Thoracic aorta (tissue), 2 donors: ENCODE results near the gene RPS3. TPM values are rescaled to one million over a fixed set of nuclear protein-coding genes. Genes with fewer than 3 reads are reported as not detected.
"Not testable (repeated sequence)": the region's sequence is repeated elsewhere in the genome, so short reads cannot be mapped to it uniquely, and the experiment has no call there.

Source experiments
- ATAC-seq: fragments of 150-250 bp; one replicate; pipeline ENCODE4 v1.8.0; 2017; ENCODE audit warnings: low read depth; ENCODE audit not compliant: insufficient number of reproducible peaks, low FRiP score
- DNase-seq: peaks from one replicate; pipeline ENCODE4 v3.0.0-alpha.2; 2020; ENCODE audit warnings: low spot score
- H3K27ac ChIP-seq, 2 donors: fragments of 200-600 bp; sonication (generic); 1 replicate in 1 of 2; 2 replicates in 1 of 2; pipeline ENCODE4 v1.5.1; 2016; ENCODE audit warnings: mild to moderate bottlenecking in 2 of 2, moderate library complexity in 2 of 2
- H3K27me3 ChIP-seq: fragments of 200-600 bp; sonication (generic); replicated peaks from 2 replicates; pipeline ENCODE4 v1.6.0; 2016; ENCODE audit warnings: mild to moderate bottlenecking; ENCODE audit not compliant: insufficient read depth
- H3K36me3 ChIP-seq: fragments of 200-600 bp; sonication (generic); one replicate; pipeline ENCODE4 v1.5.1; 2016
- H3K4me1 ChIP-seq, 2 donors: fragments of 200-600 bp; sonication (generic); 1 replicate in 1 of 2; 2 replicates in 1 of 2; pipeline versions ENCODE4 v1.5.1 to v1.6.0; 2016; ENCODE audit warnings: low read depth in 2 of 2, mild to moderate bottlenecking in 1 of 2; ENCODE audit not compliant: control insufficient read depth in 1 of 2
- H3K4me3 ChIP-seq: fragments of 200-600 bp; sonication (generic); 2 replicates; pipeline ENCODE4 v1.5.1; 2016; ENCODE audit warnings: mild to moderate bottlenecking
- H3K9me3 ChIP-seq: fragments of 200-600 bp; sonication (generic); 2 replicates; pipeline ENCODE4 v1.5.1; 2016
- CTCF ChIP-seq: fragments of 200-600 bp; sonication (generic); IDR thresholded peaks from one replicate; pipeline ENCODE4 v1.5.1; 2019; ENCODE audit warnings: antibody characterized with exemption
- total RNA-seq, 2 donors: library from RNA; depleted of rRNA; stranded (reverse); fragments of >200 nt; gene quantifications; one replicate each; pipeline versions ENCODE4 v1.1.0 to v1.2.3, GENCODE V29; 2016

The RPS3 gene
- total RNA-seq, 2 donors from 2014 or later = 560 to 708 TPM

GRCh38 chr11:75351541-75351790, 47.9 kb upstream of the RPS3 start, which contains the start of gene ARRB1:
ARRB1 (minus strand) TSS chr11:75351661; CDS start chr11:75351607, 54 bp downstream.
- no peak for TF ChIP-seq CTCF
- H3K9me3 ChIP-seq = no peaks in the 10 kb centered on the region
- ATAC-seq (peak; percentile 14), DNase-seq (no peak)
- H3K4me3 ChIP-seq = peak within 1 kb of the TSS; percentile 84
- no peaks in the 10 kb centered on the region for H3K36me3 ChIP-seq
- no peaks in the 10 kb centered on the region for H3K27me3 ChIP-seq
- H3K27ac ChIP-seq = peak within 1 kb of the TSS in 1 of 2 donors; percentile 44
- peaks cover 18 to 54% of the 10 kb centered on the region in 2 donors for H3K4me1 ChIP-seq

GRCh38 chr11:75351791-75352587, 47.3 kb upstream of the RPS3 start:
- Histone ChIP-seq H3K4me1 (peaks cover 18 to 50% of the 10 kb centered on the region in 2 donors), H3K4me3 (peak overlapping the region; percentile 84), H3K9me3 (no peaks in the 10 kb centered on the region), H3K36me3 (no peaks in the 10 kb centered on the region), H3K27me3 (no peaks in the 10 kb centered on the region), H3K27ac (no peak overlapping the region)
- DNase-seq (no peak), ATAC-seq (peak; percentile 15)
- TF ChIP-seq CTCF = no peak

- Histone ChIP-seq H3K36me3 (no peaks in the 10 kb centered on the region), H3K4me1 (peaks cover 18 to 43% of the 10 kb centered on the region in 2 donors), H3K9me3 (no peaks in the 10 kb centered on the region), H3K4me3 (peak overlapping the region; percentile 84), H3K27me3 (no peaks in the 10 kb centered on the region), H3K27ac (no peak overlapping the region)
- no peak for TF ChIP-seq CTCF
- no peak for DNase-seq
- no peak for ATAC-seq
Observed at GRCh38 chr11:75352588-75353206, 46.6 kb upstream of the RPS3 start.

- ATAC-seq = no peak
- Histone ChIP-seq H3K9me3 (no peaks in the 10 kb centered on the region), H3K36me3 (no peaks in the 10 kb centered on the region), H3K27ac (no peak overlapping the region), H3K4me3 (no peak overlapping the region), H3K4me1 (peaks cover 9 to 21% of the 10 kb centered on the region in 2 donors), H3K27me3 (no peaks in the 10 kb centered on the region)
- TF ChIP-seq CTCF = no peak
- DNase-seq = no peak
Observed at GRCh38 chr11:75355051-75355450, 44.3 kb upstream of the RPS3 start.

GRCh38 chr11:75356613-75357012, 42.7 kb upstream of the RPS3 start:
- Histone ChIP-seq H3K4me1 (peaks cover 3 to 9% of the 10 kb centered on the region in 2 donors), H3K27ac (no peak overlapping the region), H3K4me3 (no peak overlapping the region), H3K27me3 (no peaks in the 10 kb centered on the region), H3K36me3 (no peaks in the 10 kb centered on the region), H3K9me3 (no peaks in the 10 kb centered on the region)
- DNase-seq (no peak), ATAC-seq (no peak)
- no peak for TF ChIP-seq CTCF

- ATAC-seq, H3K9me3 ChIP-seq, H3K27me3 ChIP-seq, DNase-seq, H3K27ac ChIP-seq, H3K4me3 ChIP-seq, H3K4me1 ChIP-seq, H3K36me3 ChIP-seq: not testable (repeated sequence)
Observed at GRCh38 chr11:75362285-75362684, 37.0 kb upstream of the RPS3 start.
